HCT116 (cell line): ENCODE data around the gene CAAP1. TPM values are rescaled to one million over a fixed set of nuclear protein-coding genes. Genes with fewer than 3 reads are reported as not detected.

ENCODE experiments used
- ATAC-seq: fragments of 200-7000 bp; cut with Tn5 transposase; 2 replicates; pipeline ENCODE4 v1.9.1; 2020; ENCODE audit warnings: mild to moderate bottlenecking, moderate library complexity
- BruUV-seq: library from RNA; stranded (reverse); fragments of 400-500 nt; replicated peaks from 2 replicates; lab custom pipeline; 2021; lab: Mats Ljungman, UMichigan
- CTCF ChIA-PET: fragments of 300-600 bp; sonication (Branson Sonifier 250); formaldehyde crosslinking; loops from one replicate; lab custom pipeline; 2021; ENCODE audit warnings: antibody characterized with exemption; lab: Charles Lee
- POLR2A ChIA-PET: fragments of 300-600, 350-600 bp; sonication (Branson Sonifier 250); formaldehyde crosslinking; loops from one replicate; lab custom pipeline; 2021; ENCODE audit warnings: antibody characterized with exemption; lab: Charles Lee
- RAD21 ChIA-PET, 2 experiments: fragments of 300-600 bp; sonication (Branson Sonifier 250); formaldehyde crosslinking; loops; one replicate each; lab custom pipeline; 2023; ENCODE audit warnings: low total read pairs in 2 of 2; ENCODE audit not compliant: uncharacterized antibody in 2 of 2, unreplicated experiment in 2 of 2, low non-redundant PET in 1 of 2; lab: Charles Lee
- DNase-seq: peaks from one replicate; pipeline ENCODE4 v3.0.0-alpha.2; 2010; ENCODE audit warnings: low read depth, low spot score
- H2AFZ ChIP-seq: fragments of 200-600 bp; shearing (Covaris generic), sonication (generic); 2 replicates; pipeline ENCODE4 v1.6.1; 2017; ENCODE audit warnings: low read depth, mixed run types, mixed read lengths, antibody characterized with exemption, low read length; ENCODE audit not compliant: poor library complexity, severe bottlenecking
- H3K27ac ChIP-seq: 2 replicates; pipeline ENCODE4 v1.5.1; 2012; ENCODE audit warnings: low read depth, low read length
- H3K27me3 ChIP-seq: fragments of 200-600 bp; sonication (generic); 2 replicates; pipeline ENCODE4 v1.6.1; 2016; ENCODE audit warnings: mixed run types, low read length, mixed read lengths; ENCODE audit not compliant: insufficient read depth
- H3K36me3 ChIP-seq, 2 experiments: fragments of 200-500 bp in 1 of 2; fragments of 200-600 bp in 1 of 2; sonication (Bioruptor generic) in 1 of 2; sonication (generic) in 1 of 2; 2 replicates each; pipeline versions ENCODE4 v1.5.1 to v1.6.1; 2014 to 2016; ENCODE audit warnings: low read length in 2 of 2, inconsistent platforms in 1 of 2, mixed read lengths in 1 of 2, mixed run types in 1 of 2; ENCODE audit not compliant: insufficient read depth in 2 of 2, control insufficient read depth in 1 of 2
- H3K4me1 ChIP-seq, 2 experiments: fragments of 200-600 bp in 1 of 2; sonication (generic) in 1 of 2; 2 replicates each; pipeline versions ENCODE4 v1.5.1 to v1.6.1; 2012 to 2017; ENCODE audit warnings: low read length in 2 of 2, inconsistent platforms in 1 of 2, mild to moderate bottlenecking in 1 of 2, mixed read lengths in 1 of 2, mixed run types in 1 of 2, moderate library complexity in 1 of 2; ENCODE audit not compliant: insufficient read depth in 2 of 2, control insufficient read depth in 1 of 2
- H3K4me2 ChIP-seq: fragments of 200-600 bp; sonication (generic); 2 replicates; pipeline ENCODE4 v1.6.1; 2017; ENCODE audit warnings: mixed run types, low read length, mixed read lengths
- H3K4me3 ChIP-seq, 2 experiments: fragments of 200-600 bp in 1 of 2; sonication (generic) in 1 of 2; replicated peaks in 1 of 2; 2 replicates each; pipeline ENCODE4 v1.5.1; 2011 to 2016; ENCODE audit warnings: low read length in 2 of 2, control low read depth in 1 of 2, low read depth in 1 of 2, mild to moderate bottlenecking in 1 of 2, mixed read lengths in 1 of 2, mixed run types in 1 of 2
- H3K79me2 ChIP-seq: fragments of 200-600 bp; sonication (generic); 2 replicates; pipeline ENCODE4 v1.6.1; 2017; ENCODE audit warnings: mild to moderate bottlenecking, mixed run types, low read length, moderate library complexity, mixed read lengths; ENCODE audit not compliant: insufficient read depth
- H3K9ac ChIP-seq: fragments of 200-600 bp; sonication (generic); 2 replicates; pipeline ENCODE4 v1.6.1; 2016; ENCODE audit warnings: low read length, mixed read lengths
- H3K9me2 ChIP-seq: fragments of 200-600 bp; sonication (generic), shearing (Covaris generic); 2 replicates; pipeline ENCODE4 v1.6.1; 2017; ENCODE audit warnings: mixed run types, mild to moderate bottlenecking, moderate library complexity; ENCODE audit not compliant: insufficient read depth
- H3K9me3 ChIP-seq, 2 experiments: fragments of 200-500 bp in 1 of 2; fragments of 200-600 bp in 1 of 2; sonication (Bioruptor generic) in 1 of 2; sonication (generic) in 1 of 2; 2 replicates each; pipeline ENCODE4 v1.6.1; 2014 to 2017; ENCODE audit warnings: low read length in 2 of 2, mixed read lengths in 2 of 2, inconsistent platforms in 1 of 2, low read depth in 1 of 2, mild to moderate bottlenecking in 1 of 2, mixed run types in 1 of 2, moderate library complexity in 1 of 2; ENCODE audit not compliant: control insufficient read depth in 1 of 2, insufficient read depth in 1 of 2
- H4K20me1 ChIP-seq: fragments of 200-600 bp; sonication (generic), shearing (Covaris generic); 2 replicates; pipeline ENCODE4 v1.6.1; 2017; ENCODE audit warnings: mixed run types, mild to moderate bottlenecking, moderate library complexity; ENCODE audit not compliant: insufficient read depth
- CBX3 ChIP-seq: IDR thresholded peaks from 2 replicates; pipeline ENCODE4 v1.6.1; 2012; ENCODE audit warnings: low read depth
- CEBPB ChIP-seq: IDR thresholded peaks from 2 replicates; pipeline ENCODE4 v1.6.1; 2012; ENCODE audit warnings: low read depth
- ELF1 ChIP-seq: IDR thresholded peaks from 2 replicates; pipeline ENCODE4 v1.6.1; 2012; ENCODE audit warnings: low read depth, borderline replicate concordance
- FOSL1 ChIP-seq: IDR thresholded peaks from 2 replicates; pipeline ENCODE4 v1.6.1; 2012; ENCODE audit warnings: low read depth
- POLR2AphosphoS5 ChIP-seq: IDR thresholded peaks from 2 replicates; pipeline ENCODE4 v1.6.1; 2011; ENCODE audit warnings: mild to moderate bottlenecking, low read depth, low read length, moderate library complexity
- RAD21 ChIP-seq: IDR thresholded peaks from 2 replicates; pipeline ENCODE4 v1.6.1; 2012; ENCODE audit warnings: low read depth, mild to moderate bottlenecking
- SP1 ChIP-seq: IDR thresholded peaks from 2 replicates; pipeline ENCODE4 v1.6.1; 2012; ENCODE audit warnings: low read depth
- ZFX ChIP-seq: fragments of 450-650 bp; IDR thresholded peaks from 2 replicates; pipeline ENCODE4 v1.6.1; 2017
- ZNF274 ChIP-seq: fragments of 200-500 bp; sonication (Bioruptor generic); IDR thresholded peaks from 2 replicates; pipeline ENCODE4 v1.6.1; 2014; ENCODE audit warnings: mild to moderate bottlenecking, low read depth, low read length, inconsistent platforms
- intact Hi-C: fragments of 100-400 bp; cut with micrococcal nuclease; formaldehyde crosslinking; loops from 2 replicates; pipeline ENCODE4 v1.10.0; 2022
- total RNA-seq: library from RNA; stranded (reverse); gene quantifications from one replicate; pipeline ENCODE4 v1.2.1, GENCODE V29; 2021; ENCODE audit not compliant: unreplicated experiment
- TF ChIP-seq, protein P1 (sequence below): IDR thresholded peaks from 2 replicates; pipeline ENCODE4 v1.6.1; 2012
- TF ChIP-seq, protein P2 (sequence below): IDR thresholded peaks from 2 replicates; pipeline ENCODE4 v1.6.1; 2011; ENCODE audit warnings: mild to moderate bottlenecking, low read length, moderate library complexity; ENCODE audit not compliant: insufficient replicate concordance; ENCODE audit errors: extremely low read depth
- TF ChIP-seq, protein P3 (sequence below): IDR thresholded peaks from 2 replicates; pipeline ENCODE4 v1.6.1; 2012; ENCODE audit warnings: low read depth

Gene CAAP1
- total RNA-seq, 1 experiment from 2014 or later = 19.1 TPM

DNA sequence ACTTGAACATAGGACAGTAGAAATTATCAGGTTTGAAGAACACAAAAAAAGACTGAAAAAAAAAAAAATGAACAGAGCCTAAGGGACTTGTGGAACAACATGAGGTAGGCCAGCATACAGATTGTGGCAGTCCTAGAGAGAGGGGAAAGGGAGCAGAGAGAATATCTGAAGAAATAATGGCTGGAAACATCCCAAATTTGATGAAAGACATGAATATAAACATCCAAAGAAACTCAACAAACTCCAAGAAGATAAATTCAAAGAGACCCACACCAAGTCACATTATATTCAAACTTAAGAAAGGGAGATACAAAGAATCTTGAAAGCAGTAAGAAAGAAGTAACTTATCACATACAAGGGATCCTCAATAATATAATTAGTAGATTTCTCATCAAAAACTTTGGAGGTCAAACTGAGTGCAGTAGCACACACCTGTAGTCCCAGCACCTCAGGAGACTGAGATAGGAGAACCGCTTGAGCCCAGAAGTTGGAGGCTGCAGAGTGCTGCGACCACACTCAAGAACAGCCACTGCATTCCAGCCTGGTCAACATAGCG, 45.3 kb upstream of the CAAP1 start:
- no peak for ATAC-seq
- intact Hi-C loops = no loop called here
- Histone ChIP-seq H3K9ac (no peak overlapping the region), H3K79me2 (peaks cover 93% of the 10 kb centered on the region), H3K27ac (no peak overlapping the region), H4K20me1 (peaks cover 4% of the 10 kb centered on the region; the same call in 1 of the 2 replicates), H2AFZ (no peak overlapping the region), H3K36me3 (no peaks in the 10 kb centered on the region; a peak in 1 of 4 replicates), H3K27me3 (no peaks in the 10 kb centered on the region), H3K4me3 (no peak overlapping the region), H3K4me2 (no peak overlapping the region)
- CTCF ChIA-PET = no interaction called here
- no TSS peak for BruUV-seq
- POLR2A ChIA-PET = no interaction called here
- RAD21 ChIA-PET = no interaction called here
- TF ChIP-seq ZFX (no peak), CBX3 (no peak), SP1 (no peak)
- TF ChIP-seq, protein P1, sequence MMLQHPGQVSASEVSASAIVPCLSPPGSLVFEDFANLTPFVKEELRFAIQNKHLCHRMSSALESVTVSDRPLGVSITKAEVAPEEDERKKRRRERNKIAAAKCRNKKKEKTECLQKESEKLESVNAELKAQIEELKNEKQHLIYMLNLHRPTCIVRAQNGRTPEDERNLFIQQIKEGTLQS = no peak
- TF ChIP-seq, all 23 proteins: peak for 0
- Histone ChIP-seq H3K9me2 (no peaks in the 10 kb centered on the region), H3K4me1 (no peaks in the 10 kb centered on the region), H3K9me3 (no peaks in the 10 kb centered on the region; a peak in 2 of 4 replicates)
- DNase-seq = no peak

DNA sequence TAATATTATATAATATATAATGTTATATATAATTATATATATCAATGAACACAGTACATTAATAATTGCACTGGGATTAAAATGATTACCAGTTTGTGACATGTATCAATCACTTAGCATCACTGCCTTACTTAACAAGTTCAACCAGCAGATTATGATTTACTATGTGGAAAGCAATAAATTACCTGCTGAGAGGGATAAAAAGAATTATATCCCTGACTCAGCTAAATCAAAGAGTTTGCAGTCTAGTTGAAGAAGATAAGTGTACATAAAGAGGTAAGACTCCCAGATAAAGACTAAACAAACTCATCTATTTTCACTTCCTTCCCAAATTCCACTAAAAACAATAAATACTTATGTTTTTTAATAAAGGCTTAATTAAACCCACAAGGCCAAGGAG, 43.2 kb upstream of the CAAP1 start:
- Histone ChIP-seq H3K79me2 (peaks cover 92% of the 10 kb centered on the region), H3K9me3 (no peaks in the 10 kb centered on the region; a peak in 2 of 4 replicates), H3K9ac (no peak overlapping the region), H3K4me2 (no peak overlapping the region), H3K27ac (no peak overlapping the region), H4K20me1 (no peaks in the 10 kb centered on the region; the same call in 1 of the 2 replicates), H3K27me3 (no peaks in the 10 kb centered on the region), H3K36me3 (no peaks in the 10 kb centered on the region; a peak in 1 of 4 replicates), H3K4me3 (no peak overlapping the region), H3K4me1 (no peaks in the 10 kb centered on the region), H2AFZ (no peak overlapping the region), H3K9me2 (no peaks in the 10 kb centered on the region)
- ATAC-seq (no peak), DNase-seq (no peak)
- BruUV-seq = no TSS peak
- POLR2A ChIA-PET = no interaction called here
- intact Hi-C loops = no loop called here
- RAD21 ChIA-PET = no interaction called here
- CTCF ChIA-PET = no interaction called here
- TF ChIP-seq, protein P2, sequence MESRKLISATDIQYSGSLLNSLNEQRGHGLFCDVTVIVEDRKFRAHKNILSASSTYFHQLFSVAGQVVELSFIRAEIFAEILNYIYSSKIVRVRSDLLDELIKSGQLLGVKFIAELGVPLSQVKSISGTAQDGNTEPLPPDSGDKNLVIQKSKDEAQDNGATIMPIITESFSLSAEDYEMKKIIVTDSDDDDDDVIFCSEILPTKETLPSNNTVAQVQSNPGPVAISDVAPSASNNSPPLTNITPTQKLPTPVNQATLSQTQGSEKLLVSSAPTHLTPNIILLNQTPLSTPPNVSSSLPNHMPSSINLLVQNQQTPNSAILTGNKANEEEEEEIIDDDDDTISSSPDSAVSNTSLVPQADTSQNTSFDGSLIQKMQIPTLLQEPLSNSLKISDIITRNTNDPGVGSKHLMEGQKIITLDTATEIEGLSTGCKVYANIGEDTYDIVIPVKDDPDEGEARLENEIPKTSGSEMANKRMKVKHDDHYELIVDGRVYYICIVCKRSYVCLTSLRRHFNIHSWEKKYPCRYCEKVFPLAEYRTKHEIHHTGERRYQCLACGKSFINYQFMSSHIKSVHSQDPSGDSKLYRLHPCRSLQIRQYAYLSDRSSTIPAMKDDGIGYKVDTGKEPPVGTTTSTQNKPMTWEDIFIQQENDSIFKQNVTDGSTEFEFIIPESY = no peak
- TF ChIP-seq CEBPB (no peak), ZNF274 (no peak), ELF1 (no peak), RAD21 (no peak), FOSL1 (no peak), POLR2AphosphoS5 (no peak)
- TF ChIP-seq, protein P3, sequence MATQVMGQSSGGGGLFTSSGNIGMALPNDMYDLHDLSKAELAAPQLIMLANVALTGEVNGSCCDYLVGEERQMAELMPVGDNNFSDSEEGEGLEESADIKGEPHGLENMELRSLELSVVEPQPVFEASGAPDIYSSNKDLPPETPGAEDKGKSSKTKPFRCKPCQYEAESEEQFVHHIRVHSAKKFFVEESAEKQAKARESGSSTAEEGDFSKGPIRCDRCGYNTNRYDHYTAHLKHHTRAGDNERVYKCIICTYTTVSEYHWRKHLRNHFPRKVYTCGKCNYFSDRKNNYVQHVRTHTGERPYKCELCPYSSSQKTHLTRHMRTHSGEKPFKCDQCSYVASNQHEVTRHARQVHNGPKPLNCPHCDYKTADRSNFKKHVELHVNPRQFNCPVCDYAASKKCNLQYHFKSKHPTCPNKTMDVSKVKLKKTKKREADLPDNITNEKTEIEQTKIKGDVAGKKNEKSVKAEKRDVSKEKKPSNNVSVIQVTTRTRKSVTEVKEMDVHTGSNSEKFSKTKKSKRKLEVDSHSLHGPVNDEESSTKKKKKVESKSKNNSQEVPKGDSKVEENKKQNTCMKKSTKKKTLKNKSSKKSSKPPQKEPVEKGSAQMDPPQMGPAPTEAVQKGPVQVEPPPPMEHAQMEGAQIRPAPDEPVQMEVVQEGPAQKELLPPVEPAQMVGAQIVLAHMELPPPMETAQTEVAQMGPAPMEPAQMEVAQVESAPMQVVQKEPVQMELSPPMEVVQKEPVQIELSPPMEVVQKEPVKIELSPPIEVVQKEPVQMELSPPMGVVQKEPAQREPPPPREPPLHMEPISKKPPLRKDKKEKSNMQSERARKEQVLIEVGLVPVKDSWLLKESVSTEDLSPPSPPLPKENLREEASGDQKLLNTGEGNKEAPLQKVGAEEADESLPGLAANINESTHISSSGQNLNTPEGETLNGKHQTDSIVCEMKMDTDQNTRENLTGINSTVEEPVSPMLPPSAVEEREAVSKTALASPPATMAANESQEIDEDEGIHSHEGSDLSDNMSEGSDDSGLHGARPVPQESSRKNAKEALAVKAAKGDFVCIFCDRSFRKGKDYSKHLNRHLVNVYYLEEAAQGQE = no peak
